ENCODE results near the gene AMOTL2.

The AMOTL2 gene

GRCh38 chr3:134376786-134377426 lies 2.7 kb upstream of the AMOTL2 start:
- no peak for DNase-seq (ENCODE audit: low read depth)
- TF ChIP-seq CTCF (IDR thresholded peaks at IDR 0.05; ENCODE audit: control insufficient read depth, insufficient read depth, low read depth, low read length, missing control alignments), result no peak

GRCh38 chr3:134376385-134376765 lies 2.1 kb upstream of the AMOTL2 start:
- no peak for DNase-seq (ENCODE audit: low read depth)
- no peak overlapping the region for H3K4me3 ChIP-seq (ENCODE audit: control insufficient read depth, low read depth, low read length)
- no peak for TF ChIP-seq CTCF (IDR thresholded peaks at IDR 0.05; ENCODE audit: control insufficient read depth, insufficient read depth, low read depth, low read length, missing control alignments)

More at GRCh38 chr3:134376786-134377426, 2.7 kb upstream of the AMOTL2 start:
- H3K4me3 ChIP-seq (ENCODE audit: control insufficient read depth, low read depth, low read length), result no peak overlapping the region

- H3K4me3 ChIP-seq (ENCODE audit: control insufficient read depth, low read depth, low read length), result no peak overlapping the region
Observed at GRCh38 chr3:134375582-134376384, 1.5 kb upstream of the AMOTL2 start.

GRCh38 chr3:134374791-134375581 lies 739 bp upstream of the AMOTL2 start:
- peak overlapping the region; percentile 65 for H3K4me3 ChIP-seq (ENCODE audit: control insufficient read depth, low read depth, low read length)
- TF ChIP-seq CTCF (IDR thresholded peaks at IDR 0.05; ENCODE audit: control insufficient read depth, insufficient read depth, low read depth, low read length, missing control alignments), result peak; percentile 6
- DNase-seq (ENCODE audit: low read depth), result no peak

More at GRCh38 chr3:134375582-134376384, 1.5 kb upstream of the AMOTL2 start:
- TF ChIP-seq CTCF (IDR thresholded peaks at IDR 0.05; ENCODE audit: control insufficient read depth, insufficient read depth, low read depth, low read length, missing control alignments), result no peak
- no peak for DNase-seq (ENCODE audit: low read depth)

GRCh38 chr3:134373271-134374104 lies 759 bp downstream of the AMOTL2 start:
- no peak for TF ChIP-seq CTCF (IDR thresholded peaks at IDR 0.05; ENCODE audit: control insufficient read depth, insufficient read depth, low read depth, low read length, missing control alignments)
- peak overlapping the region; percentile 88 for H3K4me3 ChIP-seq (ENCODE audit: control insufficient read depth, low read depth, low read length)
- DNase-seq (ENCODE audit: low read depth), result peak; percentile 57
